Skeletal muscle tissue (tissue), 4 donors: Measurements from ENCODE around the gene PTPRG. TPM values are rescaled to one million over a fixed set of nuclear protein-coding genes. Genes with fewer than 3 reads are reported as not detected.

Experiments
- H3K27ac ChIP-seq: one replicate; pipeline ENCODE4 v1.7.0; 2013; ENCODE audit warnings: mild to moderate bottlenecking, low read depth, low read length, inconsistent platforms
- H3K27me3 ChIP-seq, 3 donors: one replicate each; pipeline ENCODE4 v1.7.0; 2013; ENCODE audit warnings: low read length in 3 of 3; ENCODE audit not compliant: control insufficient read depth in 3 of 3, insufficient read depth in 3 of 3
- H3K36me3 ChIP-seq, 3 donors: one replicate each; pipeline ENCODE4 v1.7.0; 2013; ENCODE audit warnings: low read length in 3 of 3; ENCODE audit not compliant: control insufficient read depth in 3 of 3, insufficient read depth in 3 of 3
- H3K4me1 ChIP-seq, 3 donors: one replicate each; pipeline ENCODE4 v1.7.0; 2013; ENCODE audit warnings: low read length in 3 of 3, mild to moderate bottlenecking in 3 of 3; ENCODE audit not compliant: control insufficient read depth in 3 of 3, insufficient read depth in 3 of 3
- H3K4me3 ChIP-seq, 3 donors: one replicate each; pipeline ENCODE4 v1.7.0; 2013; ENCODE audit warnings: low read length in 3 of 3
- H3K9ac ChIP-seq, 3 donors: one replicate each; pipeline ENCODE4 v1.7.0; 2013; ENCODE audit warnings: low read length in 3 of 3, mild to moderate bottlenecking in 3 of 3, moderate library complexity in 2 of 3, low read depth in 1 of 3
- H3K9me3 ChIP-seq, 3 donors: one replicate each; pipeline ENCODE4 v1.7.0; 2013; ENCODE audit warnings: low read length in 3 of 3; ENCODE audit not compliant: control insufficient read depth in 3 of 3
- total RNA-seq: library from RNA; depleted of rRNA; stranded (reverse); fragments of >200 nt; gene quantifications from one replicate; pipeline ENCODE4 v1.2.3, GENCODE V29; 2014
- donor health status: Osteomylitis.

PTPRG gene
- total RNA-seq, 1 donor from 2014 or later = 48.5 TPM

DNA sequence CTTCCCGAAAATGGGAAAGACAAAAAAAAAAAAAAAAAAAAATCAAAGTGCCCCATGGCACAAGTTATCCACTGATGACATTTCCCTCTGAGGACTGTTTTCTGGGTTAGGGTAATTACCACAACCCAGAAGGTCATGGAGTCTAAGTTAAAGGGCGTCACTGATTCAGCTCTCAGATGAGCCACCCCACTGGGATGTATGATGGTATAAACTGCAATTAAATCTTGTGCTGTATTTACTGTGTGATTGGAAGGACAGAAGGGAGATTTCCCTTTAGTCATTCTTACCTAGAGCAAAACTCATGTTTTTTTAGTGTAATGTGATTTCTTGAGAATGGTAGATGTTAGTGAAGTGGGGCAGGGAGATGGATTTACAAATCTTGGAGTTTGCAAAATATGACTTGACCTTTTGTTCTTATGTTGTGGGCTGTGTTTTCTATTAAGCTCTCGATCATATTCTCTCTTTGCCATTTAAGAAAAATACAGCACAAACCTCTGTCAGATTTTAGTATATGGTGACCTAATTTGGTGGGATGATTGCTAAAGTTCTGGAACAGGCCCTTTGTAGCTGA, 244.2 kb downstream of the PTPRG start:
- Histone ChIP-seq H3K36me3 (no peaks in the 10 kb centered on the region), H3K4me3 (no peak overlapping the region), H3K9ac (no peak overlapping the region), H3K4me1 (peaks cover 31 to 33% (median 32%) of the 10 kb centered on the region in 3 donors), H3K9me3 (no peaks in the 10 kb centered on the region), H3K27me3 (no peaks in the 10 kb centered on the region), H3K27ac (no peak overlapping the region)

DNA sequence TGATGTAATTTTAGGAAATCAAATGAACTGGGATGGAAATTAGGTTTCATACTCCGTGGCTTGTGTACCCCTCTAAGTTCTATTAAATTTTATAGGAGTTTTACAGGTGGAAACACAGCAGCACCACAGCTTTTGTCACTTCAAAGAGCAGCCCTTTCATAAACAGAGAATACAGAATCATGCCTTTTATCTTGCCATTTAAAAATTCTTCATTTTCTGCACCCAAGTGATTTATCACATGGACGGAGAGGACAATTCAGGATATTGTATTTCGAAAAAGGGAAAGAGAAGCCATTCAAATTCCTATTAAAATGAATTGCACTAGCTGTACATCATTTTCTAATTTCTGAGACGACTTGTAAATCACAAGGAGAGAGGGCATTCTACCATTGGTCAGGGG, 245.4 kb downstream of the PTPRG start:
- Histone ChIP-seq H3K4me1 (peaks cover 41 to 44% (median 42%) of the 10 kb centered on the region in 3 donors), H3K9ac (no peak overlapping the region), H3K27ac (no peak overlapping the region), H3K36me3 (no peaks in the 10 kb centered on the region), H3K9me3 (no peaks in the 10 kb centered on the region), H3K27me3 (no peaks in the 10 kb centered on the region), H3K4me3 (no peak overlapping the region)

DNA sequence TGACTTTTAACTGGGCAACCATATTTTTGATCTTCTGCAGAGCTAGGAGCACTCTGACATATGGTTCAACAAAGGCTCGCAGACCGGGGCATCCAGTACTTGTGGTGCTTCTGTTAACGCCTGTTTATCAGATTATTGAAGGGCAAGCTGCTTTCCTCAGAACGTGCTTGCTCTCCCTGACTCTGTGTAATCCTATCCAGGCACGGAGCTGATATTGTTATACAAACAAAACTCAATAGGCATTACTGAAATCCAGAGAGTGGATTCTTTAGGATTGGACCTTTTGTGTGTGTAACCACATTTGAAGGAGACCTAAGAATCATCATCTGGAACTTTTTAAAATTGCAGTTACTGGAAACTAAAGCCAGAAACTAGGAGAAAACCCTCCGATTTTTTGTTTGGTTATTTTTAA, 246.5 kb downstream of the PTPRG start:
- Histone ChIP-seq H3K36me3 (no peaks in the 10 kb centered on the region), H3K27ac (peak overlapping the region; percentile 7), H3K4me3 (no peak overlapping the region), H3K9ac (no peak overlapping the region), H3K4me1 (peaks cover 36 to 40% (median 39%) of the 10 kb centered on the region in 3 donors), H3K9me3 (no peaks in the 10 kb centered on the region), H3K27me3 (no peaks in the 10 kb centered on the region)

DNA sequence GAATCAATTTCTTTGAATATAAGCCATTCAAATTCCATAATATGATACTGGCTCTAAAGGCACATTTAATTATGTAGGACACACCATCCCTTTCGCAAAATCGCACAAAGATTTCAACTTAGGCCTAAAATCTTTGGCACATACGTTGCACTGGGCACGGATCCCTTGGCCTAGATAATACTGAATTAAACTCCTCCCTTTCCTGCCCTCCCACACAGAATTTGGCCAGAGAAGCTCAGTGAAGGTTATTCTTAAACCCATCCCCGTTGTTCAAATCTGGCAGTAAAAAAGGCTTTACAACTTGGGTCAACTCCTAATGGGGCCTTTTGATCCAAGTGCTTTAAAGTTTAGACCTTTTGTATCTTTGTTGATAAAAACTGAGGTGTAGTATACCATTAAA, 247.2 kb downstream of the PTPRG start:
- no peaks in the 10 kb centered on the region for H3K27me3 ChIP-seq
- no peak overlapping the region for H3K9ac ChIP-seq
- peak overlapping the region; percentile 7 for H3K27ac ChIP-seq
- peaks cover 35 to 40% (median 39%) of the 10 kb centered on the region in 3 donors for H3K4me1 ChIP-seq
- H3K4me3 ChIP-seq = no peak overlapping the region
- H3K9me3 ChIP-seq = no peaks in the 10 kb centered on the region
- H3K36me3 ChIP-seq = no peaks in the 10 kb centered on the region

DNA sequence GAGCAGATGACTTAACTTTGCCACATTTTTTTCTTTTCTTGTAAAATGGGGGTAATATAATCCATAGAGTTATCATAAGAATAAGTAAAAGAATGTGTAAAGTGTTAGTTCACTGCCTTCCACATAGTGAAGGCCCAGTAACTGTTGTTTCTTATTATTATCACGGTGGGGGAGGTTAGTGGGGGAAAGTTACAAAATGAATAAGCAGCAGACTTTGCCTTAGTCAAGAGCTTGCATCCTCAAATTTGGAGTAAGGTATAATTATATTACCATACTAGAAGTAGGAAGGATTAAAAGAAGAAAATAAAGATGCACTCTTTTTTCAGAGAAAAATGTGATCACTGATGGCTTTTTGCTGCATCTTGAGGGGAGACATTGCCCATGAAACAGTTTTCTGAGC, 247.6 kb downstream of the PTPRG start:
- Histone ChIP-seq H3K4me1 (peaks cover 35 to 40% (median 39%) of the 10 kb centered on the region in 3 donors), H3K9me3 (no peaks in the 10 kb centered on the region), H3K9ac (no peak overlapping the region), H3K36me3 (no peaks in the 10 kb centered on the region), H3K27me3 (no peaks in the 10 kb centered on the region), H3K4me3 (no peak overlapping the region), H3K27ac (no peak overlapping the region)

DNA sequence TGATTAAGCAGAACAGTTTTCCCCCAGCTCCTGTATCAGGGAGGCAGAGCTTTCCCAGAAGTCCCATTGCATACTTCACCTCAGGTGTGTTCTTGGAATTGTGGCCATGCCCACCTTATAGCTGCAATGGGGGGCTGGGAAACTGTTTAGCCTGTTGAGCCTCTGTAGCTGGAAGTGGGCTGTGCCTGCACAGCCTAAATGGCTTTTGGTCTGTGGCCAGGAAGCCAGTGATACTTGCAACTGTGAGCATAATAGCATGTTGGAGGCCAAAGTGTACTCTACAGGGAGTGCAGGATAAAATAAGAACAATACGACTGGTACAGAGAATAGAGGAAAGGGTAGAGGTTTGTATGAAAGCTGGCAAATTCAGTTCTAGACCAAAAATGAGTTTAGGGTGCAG, 248.5 kb downstream of the PTPRG start:
- H3K36me3 ChIP-seq = no peaks in the 10 kb centered on the region
- no peak overlapping the region for H3K9ac ChIP-seq
- no peak overlapping the region for H3K27ac ChIP-seq
- H3K4me1 ChIP-seq = peaks cover 35 to 43% (median 38%) of the 10 kb centered on the region in 3 donors
- no peaks in the 10 kb centered on the region for H3K9me3 ChIP-seq
- H3K4me3 ChIP-seq = no peak overlapping the region
- H3K27me3 ChIP-seq = no peaks in the 10 kb centered on the region

DNA sequence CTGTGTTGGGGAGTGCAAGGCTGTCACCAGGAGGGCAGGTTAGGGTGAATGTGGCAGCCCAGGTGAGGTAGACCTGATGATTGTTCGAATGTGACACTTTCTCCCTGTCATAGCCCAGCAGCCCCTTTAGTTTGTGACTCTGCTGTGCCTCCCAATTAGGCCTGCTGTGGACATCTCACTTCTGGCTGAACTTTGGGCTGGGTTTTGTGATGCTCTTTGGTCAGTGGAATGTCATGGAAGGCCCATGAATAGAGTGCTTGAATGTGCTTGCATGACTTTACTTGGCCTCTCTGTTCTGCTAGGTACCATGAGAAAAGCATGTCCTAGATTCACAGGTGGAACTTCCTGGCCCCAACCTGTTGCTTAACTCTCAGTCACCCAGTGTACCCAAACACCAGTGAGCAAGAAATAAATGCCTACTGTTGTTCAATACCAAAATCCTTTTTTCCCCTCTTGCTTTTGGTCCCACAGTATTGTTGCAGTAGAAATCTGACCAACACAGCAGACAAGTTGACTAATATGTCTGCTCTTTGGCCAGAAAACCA, 249.7 kb downstream of the PTPRG start:
- Histone ChIP-seq H3K9me3 (no peaks in the 10 kb centered on the region), H3K27ac (no peak overlapping the region), H3K36me3 (no peaks in the 10 kb centered on the region), H3K9ac (no peak overlapping the region), H3K4me1 (peaks cover 32 to 43% (median 35%) of the 10 kb centered on the region in 3 donors), H3K27me3 (no peaks in the 10 kb centered on the region), H3K4me3 (no peak overlapping the region)

DNA sequence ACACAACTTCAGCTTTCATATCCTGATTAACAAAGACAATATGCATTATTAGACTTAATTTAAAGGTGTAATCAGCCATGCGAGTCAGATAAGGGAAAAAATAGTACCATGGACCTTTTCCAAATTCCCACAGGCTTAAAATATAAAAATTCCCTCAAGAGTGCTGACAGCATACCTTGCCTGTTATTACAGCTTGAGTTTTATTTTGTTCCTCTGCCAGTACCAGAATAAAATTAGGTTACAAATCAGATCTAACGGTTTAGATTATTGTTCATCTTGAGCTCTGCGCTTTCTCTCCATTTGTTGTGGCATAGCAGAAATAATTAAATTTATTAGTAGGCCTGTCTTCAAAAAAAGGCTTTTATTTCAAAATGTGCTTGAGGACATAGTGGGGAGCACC, 250.3 kb downstream of the PTPRG start:
- no peaks in the 10 kb centered on the region for H3K9me3 ChIP-seq
- peaks cover 32 to 43% (median 35%) of the 10 kb centered on the region in 3 donors for H3K4me1 ChIP-seq
- no peak overlapping the region for H3K27ac ChIP-seq
- no peak overlapping the region for H3K4me3 ChIP-seq
- H3K36me3 ChIP-seq = no peaks in the 10 kb centered on the region
- H3K27me3 ChIP-seq = no peaks in the 10 kb centered on the region
- no peak overlapping the region for H3K9ac ChIP-seq

DNA sequence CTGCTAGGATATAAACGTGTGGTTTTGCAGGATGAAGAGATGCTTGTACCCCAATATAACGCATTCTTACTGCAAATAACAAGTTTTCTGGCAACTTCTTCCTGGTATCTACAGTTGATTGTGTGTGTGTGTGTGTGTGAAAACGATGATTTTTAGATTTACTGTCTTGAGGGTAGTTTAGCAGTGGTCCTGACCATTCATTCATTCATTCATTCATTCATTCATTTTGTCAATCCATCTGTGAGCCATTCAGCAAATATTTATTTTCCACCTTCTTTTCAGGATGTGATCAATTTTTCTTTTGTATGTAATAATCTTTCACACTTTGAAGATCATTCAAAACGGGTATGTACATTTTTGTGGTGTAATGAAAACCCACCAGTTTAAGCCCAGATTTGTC, 250.7 kb downstream of the PTPRG start:
- Histone ChIP-seq H3K9me3 (no peaks in the 10 kb centered on the region), H3K4me3 (no peak overlapping the region), H3K27me3 (no peaks in the 10 kb centered on the region), H3K36me3 (no peaks in the 10 kb centered on the region), H3K27ac (no peak overlapping the region), H3K9ac (no peak overlapping the region), H3K4me1 (peaks cover 32 to 43% (median 35%) of the 10 kb centered on the region in 3 donors)

DNA sequence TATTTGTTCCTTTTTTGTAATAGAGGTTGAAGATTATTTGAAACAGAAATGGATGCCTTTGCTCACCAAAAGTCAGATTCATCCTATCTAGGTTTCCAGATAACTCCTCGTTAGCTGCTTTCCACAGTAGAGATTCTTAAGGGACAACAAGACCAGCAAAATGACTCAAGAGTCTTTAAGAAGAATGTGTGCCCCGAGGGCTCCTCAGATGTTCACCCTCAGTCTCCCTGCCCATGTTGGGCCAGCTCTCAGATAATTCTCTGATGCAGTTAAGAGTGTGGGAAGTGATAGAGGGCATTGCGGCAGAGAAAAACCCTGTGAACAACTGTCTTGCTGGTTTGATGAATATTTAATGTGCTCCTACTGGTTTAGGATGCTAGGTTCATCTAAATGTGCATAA, 251.1 kb downstream of the PTPRG start:
- Histone ChIP-seq H3K4me1 (peaks cover 32 to 43% (median 35%) of the 10 kb centered on the region in 3 donors), H3K9ac (no peak overlapping the region), H3K27me3 (no peaks in the 10 kb centered on the region), H3K4me3 (no peak overlapping the region), H3K27ac (no peak overlapping the region), H3K36me3 (no peaks in the 10 kb centered on the region), H3K9me3 (no peaks in the 10 kb centered on the region)
